Immature natural killer cell (primary cell): Measurements from ENCODE around the gene BACH2. TPM values are rescaled to one million over a fixed set of nuclear protein-coding genes. Genes with fewer than 3 reads are reported as not detected.

Experiments used
- DNase-seq, 3 donors: peaks; one replicate each; pipeline ENCODE4 v3.0.0; 2022; ENCODE audit warnings: mixed read lengths in 1 of 3
- H3K27ac Mint-ChIP-seq, 6 donors: one replicate each; pipeline ENCODE4 v1.8.0; 2020; ENCODE audit warnings: mixed read lengths in 6 of 6, mild to moderate bottlenecking in 5 of 6, inconsistent platforms in 4 of 6, moderate library complexity in 3 of 6
- H3K27me3 Mint-ChIP-seq, 3 donors: one replicate each; pipeline ENCODE4 v1.8.0; 2020 to 2021; ENCODE audit warnings: low read depth in 3 of 3, mild to moderate bottlenecking in 3 of 3, mixed read lengths in 3 of 3, moderate library complexity in 3 of 3, inconsistent platforms in 1 of 3
- H3K36me3 Mint-ChIP-seq, 3 donors: one replicate each; pipeline ENCODE4 v1.8.0; 2020; ENCODE audit warnings: mixed read lengths in 3 of 3, inconsistent platforms in 2 of 3, mild to moderate bottlenecking in 2 of 3
- H3K4me1 Mint-ChIP-seq, 2 donors: one replicate each; pipeline ENCODE4 v1.8.0; 2020; ENCODE audit warnings: inconsistent platforms in 2 of 2, mild to moderate bottlenecking in 2 of 2, mixed read lengths in 2 of 2, moderate library complexity in 1 of 2
- H3K4me3 Mint-ChIP-seq, 5 donors: one replicate each; pipeline ENCODE4 v1.8.0; 2020; ENCODE audit warnings: mild to moderate bottlenecking in 5 of 5, mixed read lengths in 5 of 5, inconsistent platforms in 3 of 5, moderate library complexity in 3 of 5
- H3K9me3 Mint-ChIP-seq, 6 donors: one replicate each; pipeline ENCODE4 v1.8.0; 2020; ENCODE audit warnings: mild to moderate bottlenecking in 6 of 6, mixed read lengths in 6 of 6, inconsistent platforms in 4 of 6, moderate library complexity in 3 of 6
- polyA plus RNA-seq, 3 donors: library from polyadenylated mRNA; unstranded; fragments of 300-500 nt; fragmentation: Illumina TruSeq; gene quantifications; one replicate each; pipeline ENCODE4 v1.2.3, GENCODE V29; 2021

The BACH2 gene
- polyA plus RNA-seq, 3 donors from 2014 or later: 2.3 to 8.1 (median 8.0) TPM

GRCh38 chr6:89952105-89952671 lies 344.5 kb downstream of the BACH2 start:
- peaks cover 56 to 61% of the 10 kb centered on the region in 2 donors for H3K4me1 Mint-ChIP-seq
- peak overlapping the region; percentile 59 to 81 (median 72) for H3K4me3 Mint-ChIP-seq
- H3K36me3 Mint-ChIP-seq: peaks cover 7 to 24% (median 11%) of the 10 kb centered on the region in 3 donors
- H3K27me3 Mint-ChIP-seq: peaks cover 0 to 6% (median 2%) of the 10 kb centered on the region in 3 donors
- DNase-seq: peak; percentile 59 to 68 (median 61)
- H3K27ac Mint-ChIP-seq: peak overlapping the region; percentile 80 to 95 (median 89)
- no peaks in the 10 kb centered on the region for H3K9me3 Mint-ChIP-seq

GRCh38 chr6:89951574-89952104 lies 345.0 kb downstream of the BACH2 start:
- Mint-ChIP-seq H3K4me3 (peak overlapping the region; percentile 59 to 81 (median 72)), H3K27ac (peak overlapping the region; percentile 80 to 95 (median 89)), H3K27me3 (peaks cover 0 to 6% (median 2%) of the 10 kb centered on the region in 3 donors), H3K4me1 (peaks cover 56% of the 10 kb centered on the region in 2 donors), H3K36me3 (peaks cover 7 to 25% (median 11%) of the 10 kb centered on the region in 3 donors), H3K9me3 (no peaks in the 10 kb centered on the region)
- no peak for DNase-seq

DNA sequence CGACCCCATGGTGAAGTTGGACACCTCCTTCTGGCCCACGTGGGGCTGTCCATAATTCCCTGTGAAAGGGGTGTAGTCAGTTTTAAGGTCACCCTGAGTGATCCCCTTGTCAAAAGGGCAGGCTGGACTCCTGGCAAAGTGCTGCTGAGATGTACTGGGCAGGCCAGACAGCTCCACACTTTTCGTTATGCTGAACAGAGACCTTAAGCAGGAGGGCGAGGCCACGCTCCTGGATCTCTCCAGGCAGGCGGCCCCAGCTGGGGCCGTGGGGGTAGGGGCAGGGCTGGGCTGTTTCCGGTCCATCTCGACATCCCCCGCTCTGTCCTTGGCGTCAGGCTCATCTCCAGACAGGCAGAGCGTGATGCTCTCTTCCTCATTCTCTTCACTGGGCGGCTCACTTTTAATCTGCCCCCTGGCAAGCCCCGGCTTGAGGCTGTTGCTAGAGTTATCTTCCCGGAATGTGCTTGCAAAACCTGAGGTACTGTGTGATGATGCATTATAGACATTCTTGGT lies 345.7 kb downstream of the BACH2 start:
- H3K9me3 Mint-ChIP-seq: no peaks in the 10 kb centered on the region
- no peak overlapping the region for H3K4me3 Mint-ChIP-seq
- peaks cover 7 to 25% (median 11%) of the 10 kb centered on the region in 3 donors for H3K36me3 Mint-ChIP-seq
- H3K27me3 Mint-ChIP-seq: peaks cover 0 to 6% (median 2%) of the 10 kb centered on the region in 3 donors
- no peak for DNase-seq
- H3K4me1 Mint-ChIP-seq: peaks cover 49 to 50% of the 10 kb centered on the region in 2 donors
- H3K27ac Mint-ChIP-seq: peak overlapping the region in 4 of 6 donors; percentile 11 to 95 (median 80)

GRCh38 chr6:89950446-89950845 lies 346.2 kb downstream of the BACH2 start:
- peaks cover 0 to 6% (median 2%) of the 10 kb centered on the region in 3 donors for H3K27me3 Mint-ChIP-seq
- no peak for DNase-seq
- peak overlapping the region in 4 of 6 donors; percentile 30 to 68 (median 50) for H3K27ac Mint-ChIP-seq
- H3K4me3 Mint-ChIP-seq: no peak overlapping the region
- H3K36me3 Mint-ChIP-seq: peaks cover 7 to 25% (median 11%) of the 10 kb centered on the region in 3 donors
- no peaks in the 10 kb centered on the region for H3K9me3 Mint-ChIP-seq
- peaks cover 44 to 45% of the 10 kb centered on the region in 2 donors for H3K4me1 Mint-ChIP-seq

- DNase-seq: no peak
- H3K27me3 Mint-ChIP-seq: peaks cover 0 to 7% (median 0%) of the 10 kb centered on the region in 3 donors
- H3K36me3 Mint-ChIP-seq: peaks cover 11 to 25% (median 12%) of the 10 kb centered on the region in 3 donors
- peaks cover 34 to 37% of the 10 kb centered on the region in 2 donors for H3K4me1 Mint-ChIP-seq
- H3K4me3 Mint-ChIP-seq: no peak overlapping the region
- no peak overlapping the region for H3K27ac Mint-ChIP-seq
- no peaks in the 10 kb centered on the region for H3K9me3 Mint-ChIP-seq
These were observed 347.8 kb downstream of the BACH2 start for GRCh38 chr6:89948876-89949275.

DNA sequence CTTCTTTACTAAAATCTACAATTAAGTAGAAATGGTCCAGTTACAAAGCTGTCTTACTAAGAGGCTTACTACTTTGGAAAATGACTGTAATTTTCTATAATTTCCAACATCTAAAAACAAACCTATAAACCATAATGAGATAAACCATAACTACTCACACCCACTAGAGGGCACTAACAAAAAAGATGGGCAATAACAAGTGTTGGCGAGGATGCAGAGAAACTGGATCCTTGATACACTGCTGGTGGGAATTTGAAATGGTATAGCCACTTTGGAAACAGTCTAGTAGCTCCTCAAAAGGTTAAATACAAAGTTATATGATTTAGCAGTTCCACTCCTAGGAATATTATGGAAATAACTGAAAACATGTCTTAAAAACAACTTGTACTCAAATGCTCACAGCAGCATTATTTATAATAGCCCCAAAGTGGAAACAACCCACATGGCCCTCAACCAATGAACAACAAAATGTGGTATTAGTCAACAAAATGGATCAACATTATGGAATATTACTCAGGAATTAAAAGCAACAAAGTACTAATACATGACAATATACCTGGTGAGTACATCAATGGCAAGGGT lies 351.7 kb downstream of the BACH2 start:
- H3K36me3 Mint-ChIP-seq: peaks cover 6 to 18% (median 12%) of the 10 kb centered on the region in 3 donors
- H3K4me1 Mint-ChIP-seq: peaks cover 11 to 16% of the 10 kb centered on the region in 2 donors
- no peaks in the 10 kb centered on the region for H3K9me3 Mint-ChIP-seq
- DNase-seq: peak; percentile 23 to 30 (median 25)
- H3K27me3 Mint-ChIP-seq: peaks cover 0 to 2% (median 0%) of the 10 kb centered on the region in 3 donors
- H3K4me3 Mint-ChIP-seq: no peak overlapping the region
- peak overlapping the region in 3 of 6 donors; percentile 6 to 82 (median 8) for H3K27ac Mint-ChIP-seq

DNA sequence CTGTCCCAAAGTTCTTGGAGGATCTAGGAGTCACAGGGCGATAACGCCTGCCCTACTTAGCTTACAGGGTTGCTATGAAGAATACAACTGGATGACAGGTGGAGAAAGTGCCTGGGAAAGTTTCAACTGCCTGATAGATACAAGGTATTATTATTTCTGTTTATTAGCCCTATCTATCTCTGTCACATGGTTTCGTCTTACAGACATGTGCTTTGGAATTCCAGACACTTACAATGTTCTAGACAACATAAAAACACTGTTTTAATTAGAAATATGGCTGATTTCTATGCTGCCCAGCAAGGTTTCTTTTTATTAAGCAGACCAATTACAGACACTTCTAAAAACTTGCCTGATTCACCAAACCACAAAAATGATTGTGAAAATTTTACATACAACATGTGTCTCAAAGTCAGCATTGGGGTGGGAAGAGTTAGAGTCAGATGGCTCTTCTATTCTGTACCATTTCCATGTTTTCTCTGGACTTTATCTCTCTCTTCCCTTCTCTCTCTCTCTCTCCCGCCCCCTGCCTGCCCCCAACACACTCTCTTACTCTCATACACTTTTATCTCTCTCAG lies 352.4 kb downstream of the BACH2 start:
- peak overlapping the region in 3 of 6 donors; percentile 6 to 82 (median 8) for H3K27ac Mint-ChIP-seq
- H3K27me3 Mint-ChIP-seq: peaks cover 0 to 2% (median 0%) of the 10 kb centered on the region in 3 donors
- H3K4me3 Mint-ChIP-seq: no peak overlapping the region
- DNase-seq: no peak
- H3K4me1 Mint-ChIP-seq: peaks cover 8 to 16% of the 10 kb centered on the region in 2 donors
- H3K9me3 Mint-ChIP-seq: no peaks in the 10 kb centered on the region
- H3K36me3 Mint-ChIP-seq: peaks cover under 1 to 11% (median 5%) of the 10 kb centered on the region in 3 donors

- Mint-ChIP-seq H3K27me3 (peaks cover 0 to 3% (median 0%) of the 10 kb centered on the region in 3 donors), H3K36me3 (peaks cover 0 to 10% (median 4%) of the 10 kb centered on the region in 3 donors), H3K9me3 (no peaks in the 10 kb centered on the region), H3K4me1 (peaks cover 8 to 16% of the 10 kb centered on the region in 2 donors), H3K4me3 (no peak overlapping the region), H3K27ac (peak overlapping the region in 1 of 6 donors; percentile 47)
- no peak for DNase-seq
These were observed 354.0 kb downstream of the BACH2 start for GRCh38 chr6:89942601-89943000.

DNA sequence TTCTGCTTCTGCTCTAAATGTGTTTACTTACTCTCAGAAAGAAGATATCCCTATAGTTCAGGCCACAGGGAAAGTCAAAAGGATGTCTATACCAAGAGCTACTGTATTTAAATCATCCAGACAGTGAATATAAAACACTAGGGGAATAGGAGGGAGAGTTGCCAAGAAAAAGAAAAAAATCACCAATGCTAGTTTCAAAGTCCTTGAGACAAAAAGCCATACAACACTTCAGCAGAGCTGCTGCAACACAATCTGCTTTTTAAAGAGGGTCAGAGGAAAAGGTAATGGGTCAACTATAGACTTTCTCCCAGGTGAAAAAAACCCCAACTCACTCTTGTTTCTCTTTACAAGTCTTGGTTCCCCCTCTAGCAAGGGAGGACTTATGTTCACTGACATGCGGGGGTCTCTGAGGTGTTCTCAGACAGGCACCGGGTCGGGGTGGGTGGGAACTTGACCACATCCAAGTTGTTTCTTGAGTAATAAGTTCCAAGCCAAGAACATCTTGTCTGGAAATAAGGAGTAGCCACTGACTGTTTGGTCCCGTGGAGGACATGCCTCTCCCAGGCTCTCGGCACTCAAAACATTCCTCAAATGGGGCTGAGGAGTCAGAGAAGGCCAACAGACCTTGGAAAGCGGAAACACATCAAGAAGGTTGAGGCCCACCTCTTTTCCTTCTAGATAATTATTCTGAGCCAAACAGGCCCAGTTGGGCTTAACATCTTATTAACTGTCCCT lies 354.7 kb downstream of the BACH2 start:
- Mint-ChIP-seq H3K27me3 (peaks cover 0 to 3% (median 0%) of the 10 kb centered on the region in 3 donors), H3K9me3 (no peaks in the 10 kb centered on the region), H3K27ac (peak overlapping the region in 2 of 6 donors; percentile 26 to 76), H3K36me3 (peaks cover 0 to 5% (median 4%) of the 10 kb centered on the region in 3 donors), H3K4me1 (peaks cover 8 to 16% of the 10 kb centered on the region in 2 donors), H3K4me3 (no peak overlapping the region)
- DNase-seq: no peak

DNA sequence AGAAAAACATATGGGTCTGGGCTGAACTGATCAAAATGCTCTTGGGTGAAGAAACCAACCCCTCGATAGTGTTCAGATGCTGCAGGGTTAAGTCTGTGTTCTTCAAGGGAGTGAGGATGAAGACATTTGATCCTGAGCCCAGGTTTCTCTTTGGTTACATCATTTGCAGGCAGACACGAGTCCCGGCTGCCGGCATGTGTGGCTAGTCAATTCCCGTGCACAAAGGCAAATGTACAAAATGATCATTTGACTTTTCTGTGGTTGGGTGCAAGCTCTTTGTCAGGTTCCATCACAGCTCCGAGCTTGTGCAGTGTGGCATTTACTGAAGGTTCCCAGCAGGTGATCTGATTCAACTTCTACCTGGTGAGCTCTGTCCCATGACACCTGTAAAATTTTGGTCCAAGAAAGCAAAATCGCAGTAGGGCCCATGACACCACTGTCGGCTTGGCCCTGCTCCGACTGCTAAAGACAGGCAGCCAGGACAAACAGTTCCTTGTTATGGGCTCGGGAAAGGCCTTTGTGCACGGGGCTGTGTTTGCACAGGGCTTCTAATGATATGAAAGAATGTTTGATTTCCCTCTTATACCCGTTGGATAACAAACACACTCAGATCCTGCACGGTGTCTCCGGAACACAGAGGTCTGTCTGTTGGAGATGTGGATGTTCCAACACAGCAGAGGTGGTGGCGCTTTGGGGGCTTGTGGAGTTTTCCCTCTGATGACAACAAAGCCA lies 355.4 kb downstream of the BACH2 start:
- Mint-ChIP-seq H3K27me3 (peaks cover 0 to 3% (median 0%) of the 10 kb centered on the region in 3 donors), H3K4me3 (no peak overlapping the region), H3K4me1 (peaks cover 8 to 16% of the 10 kb centered on the region in 2 donors), H3K36me3 (peaks cover under 1 to 8% (median 7%) of the 10 kb centered on the region in 3 donors), H3K9me3 (no peaks in the 10 kb centered on the region), H3K27ac (peak overlapping the region in 3 of 6 donors; percentile 26 to 76 (median 71))
- no peak for DNase-seq

- peak; percentile 64 to 72 (median 69) for DNase-seq
- Mint-ChIP-seq H3K27me3 (peaks cover 0 to 3% (median 0%) of the 10 kb centered on the region in 3 donors), H3K36me3 (peaks cover 6 to 13% (median 12%) of the 10 kb centered on the region in 3 donors), H3K9me3 (no peaks in the 10 kb centered on the region), H3K4me3 (no peak overlapping the region), H3K4me1 (peaks cover 8 to 16% of the 10 kb centered on the region in 2 donors), H3K27ac (peak overlapping the region in 3 of 6 donors; percentile 15 to 71 (median 60))
These were observed 356.2 kb downstream of the BACH2 start for GRCh38 chr6:89940225-89941027.

DNA sequence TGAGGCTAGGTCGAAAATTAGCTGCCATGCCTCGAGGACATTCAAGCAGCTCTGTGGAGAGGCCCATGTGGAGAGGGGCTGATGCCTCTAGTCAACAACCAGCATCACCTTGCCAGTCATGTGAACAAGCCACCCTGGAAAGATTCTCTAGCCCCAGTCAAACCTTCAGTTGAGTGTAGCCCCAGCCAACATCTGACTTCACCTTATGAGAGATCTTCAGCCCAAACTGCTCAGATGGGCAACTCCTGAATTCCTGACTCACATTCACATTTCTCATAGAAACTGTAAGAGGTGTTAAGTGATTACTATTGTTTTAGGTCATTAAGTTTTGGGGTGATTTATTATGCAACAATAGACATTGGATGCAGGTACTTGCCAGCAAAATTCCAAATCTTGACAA lies 357.5 kb downstream of the BACH2 start:
- no peak overlapping the region for H3K27ac Mint-ChIP-seq
- H3K27me3 Mint-ChIP-seq: peaks cover 0 to 3% (median 0%) of the 10 kb centered on the region in 3 donors
- H3K4me1 Mint-ChIP-seq: peaks cover 5 to 8% of the 10 kb centered on the region in 2 donors
- H3K9me3 Mint-ChIP-seq: no peaks in the 10 kb centered on the region
- peaks cover 8 to 21% (median 10%) of the 10 kb centered on the region in 3 donors for H3K36me3 Mint-ChIP-seq
- H3K4me3 Mint-ChIP-seq: no peak overlapping the region
- no peak for DNase-seq
